K562 (cell line): ENCODE results near the gene LAMB1.

Source experiments
- HDAC6 ChIP-seq: IDR thresholded peaks from 2 replicates; pipeline ENCODE4 v1.6.1; 2012; ENCODE audit warnings: low read depth, mild to moderate bottlenecking, control low read depth, inconsistent platforms, low read length, moderate library complexity
- MXI1 ChIP-seq: IDR thresholded peaks from 2 replicates; pipeline ENCODE4 v1.6.1; 2011; ENCODE audit warnings: low read depth, mild to moderate bottlenecking, improper control_type of control experiment, low read length
- NONO ChIP-seq, 2 experiments: fragments of 200-400 bp in 1 of 2; fragments of 450-650 bp in 1 of 2; formaldehyde crosslinking in 1 of 2; IDR thresholded peaks; 2 replicates each; pipeline ENCODE4 v1.6.1; 2017; ENCODE audit warnings: low read depth in 2 of 2, mild to moderate bottlenecking in 2 of 2, moderate library complexity in 2 of 2, low read length in 1 of 2
- PHF20 ChIP-seq: fragments of 450-650 bp; IDR thresholded peaks from 2 replicates; pipeline ENCODE4 v1.6.1; 2018; ENCODE audit not compliant: partially characterized antibody
- YY1 ChIP-seq, 3 experiments: IDR thresholded peaks; 2 replicates each; pipeline ENCODE4 v1.6.1; 2011; ENCODE audit warnings: low read length in 2 of 3, mild to moderate bottlenecking in 2 of 3, moderate library complexity in 2 of 3, borderline replicate concordance in 1 of 3, control low read depth in 1 of 3, low read depth in 1 of 3; ENCODE audit not compliant: insufficient read depth in 3 of 3, insufficient replicate concordance in 2 of 3, control insufficient read depth in 1 of 3, insufficient read length in 1 of 3; ENCODE audit errors: extremely low read depth in 1 of 3
- ZBTB33 ChIP-seq: sonication (generic); formaldehyde crosslinking; IDR thresholded peaks from 2 replicates; pipeline ENCODE4 v1.8.1; 2023; ENCODE audit warnings: mild to moderate bottlenecking, missing genetic modification reagents
- TF ChIP-seq, protein P1 (sequence below): fragments of 450-650 bp; IDR thresholded peaks from 2 replicates; pipeline ENCODE4 v1.7.1; 2018; ENCODE audit warnings: mild to moderate bottlenecking, low read depth; ENCODE audit not compliant: partially characterized antibody

GRCh38 chr7:107874111-107874510 lies 128.8 kb downstream of the LAMB1 start:
- TF ChIP-seq, protein P1, sequence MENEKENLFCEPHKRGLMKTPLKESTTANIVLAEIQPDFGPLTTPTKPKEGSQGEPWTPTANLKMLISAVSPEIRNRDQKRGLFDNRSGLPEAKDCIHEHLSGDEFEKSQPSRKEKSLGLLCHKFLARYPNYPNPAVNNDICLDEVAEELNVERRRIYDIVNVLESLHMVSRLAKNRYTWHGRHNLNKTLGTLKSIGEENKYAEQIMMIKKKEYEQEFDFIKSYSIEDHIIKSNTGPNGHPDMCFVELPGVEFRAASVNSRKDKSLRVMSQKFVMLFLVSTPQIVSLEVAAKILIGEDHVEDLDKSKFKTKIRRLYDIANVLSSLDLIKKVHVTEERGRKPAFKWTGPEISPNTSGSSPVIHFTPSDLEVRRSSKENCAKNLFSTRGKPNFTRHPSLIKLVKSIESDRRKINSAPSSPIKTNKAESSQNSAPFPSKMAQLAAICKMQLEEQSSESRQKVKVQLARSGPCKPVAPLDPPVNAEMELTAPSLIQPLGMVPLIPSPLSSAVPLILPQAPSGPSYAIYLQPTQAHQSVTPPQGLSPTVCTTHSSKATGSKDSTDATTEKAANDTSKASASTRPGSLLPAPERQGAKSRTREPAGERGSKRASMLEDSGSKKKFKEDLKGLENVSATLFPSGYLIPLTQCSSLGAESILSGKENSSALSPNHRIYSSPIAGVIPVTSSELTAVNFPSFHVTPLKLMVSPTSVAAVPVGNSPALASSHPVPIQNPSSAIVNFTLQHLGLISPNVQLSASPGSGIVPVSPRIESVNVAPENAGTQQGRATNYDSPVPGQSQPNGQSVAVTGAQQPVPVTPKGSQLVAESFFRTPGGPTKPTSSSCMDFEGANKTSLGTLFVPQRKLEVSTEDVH: no peak
- no peak for TF ChIP-seq HDAC6
- no peak for TF ChIP-seq MXI1
- no peak for TF ChIP-seq NONO (IDR thresholded peaks at IDR 0.05; ENCODE audit: low read depth in 2 of 2, low read length in 1 of 2)
- no peak for TF ChIP-seq ZBTB33 (CRISPR knock-in tag)
- no peak for TF ChIP-seq PHF20
- no peak for TF ChIP-seq YY1 (IDR thresholded peaks at IDR 0.05; ENCODE audit: borderline replicate concordance in 1 of 3, control insufficient read depth in 1 of 3, extremely low read depth in 1 of 3, insufficient read depth in 3 of 3, insufficient read length in 1 of 3, insufficient replicate concordance in 2 of 3, low read depth in 1 of 3, low read length in 2 of 3)
